NOMO-1 treated with dmso at 0.1 percent for 144 hours (cell line): Measurements from ENCODE around the gene TCEA2.
A peak's percentile ranks its signal among the peaks of the same experiment; 100 is the strongest.

ENCODE experiments used
- DNase-seq: peaks from one replicate; lab custom pipeline; 2025; ENCODE audit not compliant: unreplicated experiment; lab: John Stamatoyannopoulos, UW

TCEA2 gene

DNA sequence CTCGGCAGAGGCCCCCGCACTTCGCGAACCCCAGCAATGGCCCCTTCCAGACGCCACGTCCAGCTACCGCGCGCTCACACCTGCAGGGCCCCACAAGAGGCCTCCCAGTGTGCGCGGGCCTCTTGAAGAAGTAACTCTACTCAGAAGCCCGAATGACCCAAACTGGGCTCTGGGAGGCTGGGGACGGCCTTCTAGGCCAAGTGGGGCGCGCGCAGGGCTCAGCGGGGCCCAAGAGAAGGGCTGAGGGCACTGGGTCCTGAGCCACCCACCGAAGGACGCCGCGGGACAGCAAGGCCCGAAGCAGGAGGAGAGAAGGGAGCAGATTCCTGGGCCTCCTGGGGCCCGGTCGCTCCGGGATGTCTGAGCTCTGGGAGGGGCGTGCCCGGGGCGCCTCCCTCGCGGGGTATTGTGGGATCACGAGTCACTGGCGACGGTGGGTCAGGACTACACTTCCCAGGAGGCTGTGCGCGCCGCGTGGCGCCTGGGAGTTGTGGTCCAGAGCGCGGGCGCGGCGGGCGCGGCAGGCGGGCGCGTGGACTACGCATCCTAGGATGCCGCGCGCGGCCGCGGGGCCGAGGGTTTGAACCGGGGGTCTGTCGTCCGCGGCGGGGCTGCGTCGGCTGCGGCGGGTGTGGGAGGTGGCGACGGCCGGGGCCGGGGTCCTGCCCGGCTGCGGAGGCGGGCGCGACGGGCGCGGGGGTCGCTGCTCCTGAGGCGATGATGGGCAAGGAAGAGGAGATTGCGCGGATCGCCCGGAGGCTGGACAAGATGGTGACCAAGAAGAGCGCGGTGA lies at the start of gene TCEA2:
Gene TCEA2 (plus strand): TSS at position 603 of the 793 bp plus-strand sequence. CDS start 115 bp downstream, at position 718.
- DNase-seq = peak; percentile 88

DNA sequence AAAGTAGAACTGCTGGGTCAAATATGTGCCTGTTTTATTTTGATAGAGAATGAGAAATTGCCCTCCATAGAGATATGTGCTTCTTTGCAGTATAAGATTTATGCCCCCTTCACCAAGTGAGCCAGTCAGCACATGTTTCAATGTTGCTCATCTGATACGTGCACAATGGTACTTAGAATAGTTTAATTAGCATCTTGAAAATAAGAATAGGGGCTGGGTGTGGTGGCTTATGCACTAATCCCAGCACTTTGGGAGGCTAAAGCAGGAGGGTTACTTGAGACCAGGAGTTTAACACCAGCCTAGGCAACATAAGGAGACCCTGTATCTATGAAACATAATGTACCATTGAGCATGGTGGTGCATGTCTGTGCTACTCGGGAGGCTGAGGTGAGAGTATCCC lies 47.4 kb upstream of the TCEA2 start:
- DNase-seq = no peak

DNA sequence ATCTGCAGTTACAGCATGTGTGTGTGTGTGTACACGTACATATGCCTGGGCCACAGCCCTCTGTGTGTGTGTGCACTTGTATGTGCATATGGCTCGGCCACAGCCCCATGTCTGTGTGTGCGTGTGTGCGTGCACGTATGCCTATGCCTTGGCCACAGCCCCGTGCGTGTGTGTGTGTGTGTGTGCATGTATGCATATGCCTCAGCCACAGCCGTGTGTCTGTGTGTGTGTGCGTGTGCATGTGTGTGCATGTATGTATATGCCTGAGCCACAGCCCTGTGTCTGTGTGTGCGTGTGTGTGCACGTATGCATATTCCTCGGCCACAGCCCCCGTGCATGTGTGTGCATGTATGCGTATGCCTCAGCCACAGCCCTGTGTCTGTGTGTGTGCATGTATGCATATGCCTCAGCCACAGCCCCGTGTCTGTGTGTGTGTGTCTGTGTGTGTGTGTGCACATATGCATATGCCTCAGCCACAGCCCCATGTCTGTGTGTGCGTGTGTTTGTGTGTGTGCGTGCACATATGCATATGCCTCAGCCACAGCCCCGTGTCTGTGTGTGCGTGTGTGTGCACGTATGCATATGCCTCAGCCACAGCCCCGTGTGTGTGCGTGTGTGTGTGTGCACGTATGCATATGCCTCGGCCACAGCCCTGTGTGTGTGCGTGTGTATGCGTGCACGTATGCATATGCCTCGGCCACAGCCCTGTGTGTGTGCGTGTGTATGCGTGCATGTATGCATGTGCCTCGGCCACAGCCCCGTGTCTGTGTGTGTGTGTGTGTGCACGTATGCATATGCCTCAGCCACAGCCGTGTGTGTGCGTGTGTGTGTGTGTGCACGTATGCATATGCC lies 41.6 kb upstream of the TCEA2 start:
- no peak for DNase-seq

DNA sequence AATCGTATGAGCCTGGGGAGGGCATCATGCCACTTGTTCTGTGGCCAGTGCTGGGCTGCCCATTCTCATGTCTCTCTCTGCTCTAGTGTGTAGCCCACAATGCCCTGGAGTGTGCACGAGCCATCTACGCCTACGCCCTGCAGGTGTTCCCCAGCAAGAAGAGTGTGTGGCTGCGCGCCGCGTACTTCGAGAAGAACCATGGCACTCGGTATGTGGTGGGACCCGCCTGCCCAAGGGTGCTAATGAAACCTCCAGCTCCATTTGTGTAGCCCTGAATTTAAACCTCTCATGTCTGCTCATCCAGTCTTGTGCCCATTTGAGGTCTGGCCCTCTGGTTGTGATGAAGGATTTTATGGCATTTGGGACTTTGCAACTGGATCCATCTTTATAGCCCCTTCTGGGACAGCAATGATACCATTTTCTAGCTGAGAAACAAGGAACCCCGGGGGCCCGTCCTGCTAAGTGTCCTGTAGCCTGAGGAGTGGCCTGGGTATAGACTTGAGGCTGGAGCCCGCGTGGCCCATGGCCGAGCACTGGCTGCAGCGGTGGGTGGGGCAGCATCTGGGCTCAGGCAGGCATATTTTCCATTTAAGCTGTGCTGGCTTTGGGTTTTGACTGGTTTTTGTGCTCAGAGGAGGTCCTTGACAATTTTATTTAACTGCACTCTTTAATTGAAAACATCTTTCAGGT lies 40.2 kb upstream of the TCEA2 start:
- no peak for DNase-seq

DNA sequence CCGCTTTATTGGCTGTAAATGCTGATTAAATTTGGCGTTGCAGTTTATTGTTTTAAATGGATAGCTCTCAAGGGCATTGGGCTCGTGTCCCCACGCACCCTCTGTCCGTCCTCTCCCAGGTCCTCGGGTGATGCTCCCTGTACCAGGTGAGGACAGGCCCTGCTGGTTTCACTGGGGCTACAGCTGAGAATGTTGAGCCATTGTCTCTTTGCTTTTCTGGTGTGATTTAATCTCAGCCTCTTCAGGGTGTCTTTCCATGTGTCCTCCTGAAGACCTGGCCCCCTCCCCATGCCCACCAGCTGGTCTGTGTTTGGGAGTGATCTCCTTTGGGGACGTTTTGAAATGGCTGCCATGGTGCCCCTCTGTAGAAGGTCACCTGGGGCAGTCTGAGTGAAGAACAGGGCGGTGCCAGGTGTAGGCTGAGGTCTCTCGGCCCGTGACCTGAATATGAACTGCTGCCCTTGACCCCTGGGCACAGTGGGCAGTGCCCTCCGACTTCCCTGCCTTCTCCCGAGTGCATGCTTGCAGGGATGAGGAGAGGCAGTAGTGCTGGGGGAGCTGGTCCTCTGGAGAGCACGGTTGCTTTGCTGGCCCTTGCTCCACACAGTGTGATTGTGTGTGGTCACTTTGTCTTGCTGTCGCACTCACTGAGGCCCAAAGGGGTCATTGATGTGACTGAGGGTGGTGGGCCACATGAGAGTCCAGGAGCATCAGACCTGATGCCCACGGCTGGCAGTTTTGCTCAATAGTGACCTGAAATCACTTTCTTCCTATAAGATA lies 39.4 kb upstream of the TCEA2 start:
- DNase-seq = no peak

DNA sequence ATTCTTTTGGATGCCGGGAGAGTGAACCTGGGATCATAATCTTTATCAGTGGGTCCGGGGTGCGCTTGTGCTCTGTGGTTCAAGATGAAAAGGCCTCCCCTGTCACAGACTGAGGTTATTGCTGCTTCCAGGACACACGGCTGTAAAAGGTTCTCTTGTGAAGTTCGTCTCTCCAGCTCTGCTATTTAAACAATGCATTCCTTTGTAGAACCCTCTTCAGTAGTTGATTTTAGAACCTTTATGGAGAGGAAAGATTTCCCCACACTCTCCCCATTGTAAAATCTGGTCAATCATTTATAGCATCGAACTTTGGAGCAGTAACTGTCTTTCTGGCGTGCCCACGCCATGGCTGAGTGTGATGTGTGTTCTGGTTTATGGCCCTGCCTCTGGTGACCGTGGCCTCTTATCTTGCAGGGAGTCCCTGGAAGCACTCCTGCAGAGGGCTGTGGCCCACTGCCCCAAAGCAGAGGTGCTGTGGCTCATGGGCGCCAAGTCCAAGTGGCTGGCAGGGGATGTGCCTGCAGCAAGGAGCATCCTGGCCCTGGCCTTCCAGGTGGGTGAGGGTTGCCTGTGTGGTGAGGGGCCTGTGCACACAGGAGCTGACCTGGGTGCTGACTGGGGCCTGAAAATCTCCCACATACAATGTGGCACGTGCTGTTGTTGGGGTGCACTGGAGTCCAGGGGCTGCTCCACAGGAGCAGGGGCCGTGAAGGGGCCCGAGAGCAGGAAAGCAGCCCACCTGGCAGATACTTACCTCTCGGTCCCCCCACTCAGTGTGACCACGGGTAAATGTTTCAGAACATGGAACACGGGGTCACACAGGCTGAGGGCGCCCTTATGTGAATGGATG lies 38.6 kb upstream of the TCEA2 start:
- no peak for DNase-seq

DNA sequence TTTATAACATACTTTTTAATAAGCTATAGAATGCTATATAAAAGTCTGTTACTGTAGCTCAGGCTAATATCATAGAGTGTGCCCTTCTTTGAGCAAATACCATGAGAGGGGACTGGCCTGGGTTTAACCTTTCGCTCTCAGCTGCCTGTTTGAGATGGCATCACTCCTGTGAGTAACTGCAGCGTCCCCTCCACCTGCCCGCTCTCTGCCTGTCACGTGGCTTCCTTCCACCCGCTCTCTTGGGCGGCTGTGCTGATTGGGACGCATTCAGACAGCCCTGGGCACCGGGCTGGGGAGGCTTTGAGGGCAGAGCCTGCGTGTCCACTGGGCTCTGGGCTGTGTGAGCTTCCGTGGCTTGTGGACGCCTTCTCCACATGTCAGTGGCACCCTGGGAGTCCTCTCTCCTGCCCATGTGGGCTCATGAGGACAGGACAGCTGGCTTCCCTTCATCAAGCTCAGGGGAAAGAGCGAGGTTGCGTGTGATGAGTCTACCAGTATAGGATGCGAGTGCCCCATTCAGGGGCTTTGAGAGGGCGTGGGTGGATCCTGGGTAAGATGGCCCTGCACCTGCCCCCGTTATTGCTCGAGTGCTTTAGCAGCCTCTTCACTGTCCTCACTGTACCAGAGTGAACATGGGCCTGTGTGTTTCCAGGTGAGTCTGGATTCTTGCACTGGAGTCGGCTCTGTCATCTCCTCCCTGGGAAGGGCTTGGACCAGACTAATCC lies 37.7 kb upstream of the TCEA2 start:
- DNase-seq = no peak

DNA sequence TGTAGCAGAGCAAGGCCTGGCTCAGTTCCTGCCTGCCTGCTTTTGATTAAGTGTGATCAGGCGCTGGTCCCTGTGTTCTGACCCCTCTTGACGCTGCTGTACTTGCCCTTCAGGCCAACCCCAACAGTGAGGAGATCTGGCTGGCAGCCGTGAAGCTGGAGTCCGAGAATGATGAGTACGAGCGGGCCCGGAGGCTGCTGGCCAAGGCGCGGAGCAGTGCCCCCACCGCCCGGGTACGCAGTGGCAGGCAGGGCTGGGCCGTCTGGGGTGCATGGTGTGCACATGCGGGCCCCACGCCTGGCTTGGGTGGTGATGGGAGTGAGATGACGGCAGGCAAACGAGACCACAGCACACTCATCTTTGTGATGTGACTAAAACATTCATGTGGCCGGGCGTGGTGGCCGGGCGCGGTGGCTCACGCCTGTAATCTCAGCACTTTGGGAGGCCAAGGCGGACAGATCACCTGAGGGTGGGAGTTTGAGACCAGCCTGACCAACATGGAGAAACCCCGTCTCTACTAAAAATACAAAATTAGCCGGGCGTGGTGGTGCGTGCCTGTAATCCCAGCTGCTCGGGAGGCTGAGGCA lies 37.1 kb upstream of the TCEA2 start:
- DNase-seq = no peak

DNA sequence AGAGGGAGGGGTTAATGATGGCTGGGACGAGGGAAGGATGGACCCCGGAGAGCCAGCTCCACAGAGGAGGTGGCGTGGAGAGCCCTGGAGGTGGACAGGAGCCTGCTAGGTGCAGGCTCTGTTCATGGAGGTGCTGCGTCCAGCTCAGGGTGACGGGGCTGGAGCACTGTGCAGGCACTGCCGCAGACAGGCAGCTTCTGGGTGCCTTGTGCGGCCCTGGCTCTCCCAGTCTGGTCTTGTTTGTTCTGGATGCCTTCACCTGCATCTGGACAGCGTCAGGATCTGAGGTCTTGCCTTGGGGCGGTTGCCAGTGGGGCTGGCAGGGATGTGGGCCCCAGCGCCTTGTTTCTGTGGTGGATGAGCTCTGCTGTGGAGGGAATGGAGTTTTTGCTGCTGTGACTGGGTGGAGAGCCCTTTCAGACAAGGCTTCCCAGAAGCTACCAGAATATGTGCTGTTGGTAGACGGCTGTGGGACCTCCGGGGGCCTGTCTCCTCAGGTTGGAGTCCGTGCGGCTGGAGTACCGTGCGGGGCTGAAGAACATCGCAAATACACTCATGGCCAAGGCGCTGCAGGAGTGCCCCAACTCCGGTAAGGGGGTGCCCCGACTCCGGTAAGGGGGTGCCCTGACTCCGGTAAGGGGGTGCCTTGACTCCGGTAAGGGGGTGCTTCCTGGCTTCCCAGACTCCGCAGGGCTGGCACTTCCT lies 34.9 kb upstream of the TCEA2 start:
- no peak for DNase-seq

DNA sequence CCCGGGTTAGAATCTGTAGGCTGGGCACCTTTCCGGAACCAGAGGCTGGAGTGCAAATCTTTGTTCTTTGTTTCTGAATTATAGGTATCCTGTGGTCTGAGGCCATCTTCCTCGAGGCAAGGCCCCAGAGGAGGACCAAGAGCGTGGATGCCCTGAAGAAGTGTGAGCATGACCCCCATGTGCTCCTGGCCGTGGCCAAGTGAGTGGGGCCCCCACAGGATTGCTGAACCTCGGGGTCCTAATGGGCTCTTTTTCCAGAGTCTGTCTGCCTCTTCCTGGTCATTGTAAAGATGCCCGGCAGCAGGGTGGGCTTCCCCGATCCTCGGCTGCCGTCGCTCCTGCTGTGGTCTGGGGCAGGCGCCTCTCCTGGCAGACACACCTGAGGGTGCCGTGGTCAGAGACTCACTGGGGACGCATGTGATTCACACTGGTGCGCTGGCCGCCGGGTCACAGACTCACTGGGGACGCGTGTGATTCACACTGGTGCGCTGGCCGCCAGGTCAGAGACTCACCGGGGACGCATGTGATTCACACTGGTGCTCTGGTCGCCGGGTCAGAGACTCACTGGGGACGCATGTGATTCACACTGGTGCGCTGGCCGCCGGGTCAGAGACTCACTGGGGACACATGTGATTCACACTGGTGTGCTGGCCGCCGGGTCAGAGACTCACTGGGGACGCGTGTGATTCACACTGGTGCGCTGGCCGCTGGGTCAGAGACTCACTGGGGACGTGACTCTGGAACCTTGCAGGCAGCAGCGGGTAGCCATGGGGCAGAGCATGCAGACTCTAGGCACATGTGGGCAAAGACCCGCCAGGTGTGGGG lies 33.5 kb upstream of the TCEA2 start:
- DNase-seq = no peak

DNA sequence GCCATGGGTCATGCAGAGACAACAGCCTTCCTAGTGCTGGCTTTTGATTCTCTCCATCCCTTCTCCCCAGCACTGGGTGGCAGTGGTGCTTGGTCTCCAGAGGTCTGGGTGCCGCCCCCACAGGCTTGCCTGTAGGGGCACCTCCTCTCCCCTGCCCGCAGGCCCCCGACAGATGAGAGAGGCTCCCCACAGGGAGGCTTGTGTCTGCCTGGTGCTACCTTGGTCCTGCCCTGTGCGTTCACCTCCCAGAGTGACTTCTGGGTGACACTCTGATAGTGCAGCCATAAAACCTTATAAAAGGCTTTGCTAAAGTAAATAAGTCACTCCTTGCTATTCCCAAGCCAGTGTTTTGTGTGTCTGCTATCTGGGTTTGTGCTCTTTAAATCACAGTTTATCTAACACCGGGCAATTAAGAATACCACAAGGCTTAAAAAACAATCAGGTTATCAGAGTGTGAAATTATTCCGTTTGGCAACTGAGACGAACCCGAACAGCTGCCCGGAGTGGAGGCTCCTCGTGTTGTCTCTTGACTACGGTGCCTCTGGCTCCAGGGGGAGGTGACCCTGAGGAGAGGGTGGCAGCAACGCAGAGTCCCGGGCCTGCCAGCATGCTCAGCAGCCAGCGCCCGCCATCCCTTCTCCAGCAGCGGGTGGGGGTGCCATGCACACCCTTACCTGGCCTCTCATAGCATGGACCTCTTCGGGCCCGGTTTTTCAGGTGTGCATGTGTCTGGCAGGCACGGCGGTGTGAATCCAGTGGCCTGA lies 32.4 kb upstream of the TCEA2 start:
- DNase-seq = no peak

DNA sequence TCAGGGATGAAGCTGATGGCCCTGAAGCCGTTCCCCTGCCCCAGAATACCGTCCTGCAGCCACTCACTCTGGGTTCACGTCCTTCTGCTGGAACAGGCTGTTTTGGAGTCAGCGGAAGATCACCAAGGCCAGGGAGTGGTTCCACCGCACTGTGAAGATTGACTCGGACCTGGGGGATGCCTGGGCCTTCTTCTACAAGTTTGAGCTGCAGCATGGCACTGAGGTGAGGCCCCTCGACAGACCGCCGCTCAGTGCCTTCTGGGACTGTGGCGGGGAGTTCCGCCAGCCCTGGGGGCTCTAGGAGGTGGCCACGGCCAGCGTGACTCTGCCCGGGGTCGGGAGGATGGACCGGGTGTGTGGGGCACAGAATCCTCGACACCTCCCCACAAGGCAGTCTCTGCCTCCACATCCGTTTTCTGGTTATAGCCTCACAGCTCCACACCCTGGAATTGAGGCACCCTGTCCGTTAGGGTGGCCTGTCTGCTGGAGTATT lies 31.1 kb upstream of the TCEA2 start:
- no peak for DNase-seq

DNA sequence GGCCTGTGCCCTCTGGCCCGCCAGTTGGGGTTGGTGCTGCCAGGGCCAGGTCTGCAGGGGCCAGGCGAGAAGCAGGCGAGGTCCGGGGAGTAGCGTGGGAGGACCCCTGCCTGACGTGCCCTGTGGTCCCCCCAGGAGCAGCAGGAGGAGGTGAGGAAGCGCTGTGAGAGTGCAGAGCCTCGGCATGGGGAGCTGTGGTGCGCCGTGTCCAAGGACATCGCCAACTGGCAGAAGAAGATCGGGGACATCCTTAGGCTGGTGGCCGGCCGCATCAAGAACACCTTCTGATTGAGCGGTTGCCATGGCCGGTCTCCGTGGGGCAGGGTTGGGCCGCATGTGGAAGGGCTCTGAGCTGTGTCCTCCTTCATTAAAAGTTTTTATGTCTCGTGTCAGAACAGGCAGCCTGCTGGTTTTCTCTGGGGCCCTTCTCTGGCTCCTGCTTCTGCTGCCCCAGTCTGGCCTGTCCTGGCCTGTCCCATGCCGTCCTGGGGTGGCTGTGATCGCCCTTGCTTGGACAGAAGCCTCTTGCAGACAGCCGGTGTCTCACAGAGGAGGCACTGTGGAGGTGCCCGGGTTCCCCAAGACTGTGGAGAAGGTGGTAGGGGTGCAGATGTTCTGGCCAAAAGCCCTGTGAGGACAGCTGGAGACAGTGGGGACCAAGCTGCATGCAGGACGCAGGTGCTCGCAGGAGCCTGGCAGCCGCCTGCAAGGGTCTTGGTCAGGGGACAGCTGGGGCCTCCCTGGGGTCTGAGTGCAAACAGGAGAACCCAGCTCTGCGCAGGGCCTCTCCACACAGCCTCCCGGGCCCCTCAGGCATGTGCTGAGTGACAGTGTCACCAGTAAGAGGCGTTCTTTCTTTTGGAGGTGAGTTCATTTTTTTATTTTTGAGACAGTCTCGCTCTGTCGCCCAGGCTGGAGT lies 30.0 kb upstream of the TCEA2 start:
- no peak for DNase-seq

DNA sequence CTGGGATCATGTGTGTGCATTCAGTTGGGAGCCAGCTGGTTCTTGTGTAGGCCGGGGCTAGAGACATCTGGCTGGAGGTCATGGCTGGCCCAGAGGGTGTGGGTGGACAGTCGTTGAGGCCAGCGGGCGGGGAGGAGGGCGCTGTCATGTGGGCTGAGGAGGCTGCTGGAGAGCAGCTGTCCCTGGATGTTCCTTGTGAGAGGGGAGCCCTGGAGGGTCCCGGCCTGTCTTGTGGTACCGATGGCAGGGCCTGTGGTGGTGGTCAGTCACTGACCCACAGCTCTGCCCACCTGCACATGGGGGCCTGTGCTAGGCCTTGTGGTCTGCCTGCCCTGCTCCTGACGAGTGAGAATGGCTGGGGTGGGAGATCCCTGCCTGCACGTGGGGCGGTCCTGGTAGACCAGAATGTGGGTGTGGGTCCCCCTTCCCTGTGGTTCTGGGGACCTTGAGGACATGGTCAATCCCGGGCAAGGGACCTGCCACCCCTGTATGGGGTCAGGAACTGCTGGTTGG lies 29.0 kb upstream of the TCEA2 start:
- DNase-seq = no peak
